Measurements from ENCODE around the gene CCDC148. TPM values are rescaled to one million over a fixed set of nuclear protein-coding genes. Genes with fewer than 3 reads are reported as not detected.
A peak's percentile ranks its signal among the peaks of the same experiment; 100 is the strongest.

The CCDC148 gene
- total and polyA plus RNA-seq, 3 donors from 2014 or later = 2.3 to 5.7 (median 5.0) TPM

DNA sequence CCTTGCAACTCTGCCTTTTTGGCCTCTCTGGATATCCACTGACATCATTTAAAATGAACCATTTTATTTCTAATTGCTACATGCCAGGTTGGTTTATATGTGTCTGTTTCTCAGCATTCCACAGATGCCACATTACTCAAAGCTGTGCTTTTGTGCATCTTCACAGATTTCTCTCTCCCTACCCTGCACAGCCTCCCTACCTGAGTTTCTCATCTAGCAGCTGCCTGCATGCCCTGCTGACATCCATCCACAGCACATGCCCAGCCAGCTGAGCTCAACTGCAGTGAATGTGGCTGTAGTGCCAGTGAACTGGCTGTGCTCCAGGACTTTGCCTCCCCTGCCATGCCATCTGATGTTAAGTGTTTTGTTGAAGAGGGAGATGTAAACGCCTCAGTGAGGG is 44.7 kb upstream of the CCDC148 start:
- DNase-seq = peak; percentile 60
- no peak overlapping the region for H3K27ac ChIP-seq

DNA sequence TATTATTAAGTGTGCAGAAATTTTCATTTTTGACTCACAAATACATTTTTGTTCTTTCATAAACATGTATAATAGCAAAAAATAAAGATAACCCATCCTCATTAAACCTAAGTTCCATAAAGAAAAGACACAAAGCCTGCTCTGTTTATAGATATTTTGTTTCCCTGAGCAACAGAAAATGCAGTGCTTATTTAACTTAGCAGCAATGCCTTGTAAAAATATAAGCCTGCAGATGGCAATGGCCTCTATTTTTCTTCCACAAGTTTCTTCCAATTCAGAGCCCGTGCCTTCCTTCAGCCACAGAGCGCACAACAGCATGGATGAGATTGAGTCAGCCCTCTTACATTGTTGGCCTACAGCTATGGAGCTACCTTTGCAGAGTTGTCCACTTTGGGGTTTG is 43.8 kb upstream of the CCDC148 start:
- WGBS, 2 donors = 93 to 100% methylated on average over 2 of the region's 2 CpGs

More for the DNA sequence above, 44.7 kb upstream of the CCDC148 start:
- H3K27me3 ChIP-seq = no peaks in the 10 kb centered on the region
- H3K4me1 ChIP-seq = peaks cover 14% of the 10 kb centered on the region
- no peak overlapping the region for H3K4me3 ChIP-seq
- TF ChIP-seq POLR2A (IDR thresholded peaks at IDR 0.05) = no peak
- TF ChIP-seq, protein P1, sequence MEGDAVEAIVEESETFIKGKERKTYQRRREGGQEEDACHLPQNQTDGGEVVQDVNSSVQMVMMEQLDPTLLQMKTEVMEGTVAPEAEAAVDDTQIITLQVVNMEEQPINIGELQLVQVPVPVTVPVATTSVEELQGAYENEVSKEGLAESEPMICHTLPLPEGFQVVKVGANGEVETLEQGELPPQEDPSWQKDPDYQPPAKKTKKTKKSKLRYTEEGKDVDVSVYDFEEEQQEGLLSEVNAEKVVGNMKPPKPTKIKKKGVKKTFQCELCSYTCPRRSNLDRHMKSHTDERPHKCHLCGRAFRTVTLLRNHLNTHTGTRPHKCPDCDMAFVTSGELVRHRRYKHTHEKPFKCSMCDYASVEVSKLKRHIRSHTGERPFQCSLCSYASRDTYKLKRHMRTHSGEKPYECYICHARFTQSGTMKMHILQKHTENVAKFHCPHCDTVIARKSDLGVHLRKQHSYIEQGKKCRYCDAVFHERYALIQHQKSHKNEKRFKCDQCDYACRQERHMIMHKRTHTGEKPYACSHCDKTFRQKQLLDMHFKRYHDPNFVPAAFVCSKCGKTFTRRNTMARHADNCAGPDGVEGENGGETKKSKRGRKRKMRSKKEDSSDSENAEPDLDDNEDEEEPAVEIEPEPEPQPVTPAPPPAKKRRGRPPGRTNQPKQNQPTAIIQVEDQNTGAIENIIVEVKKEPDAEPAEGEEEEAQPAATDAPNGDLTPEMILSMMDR (IDR thresholded peaks at IDR 0.05) = no peak
- H3K36me3 ChIP-seq (ENCODE audit: low read depth, missing control alignments) = no peaks in the 10 kb centered on the region
- no peaks in the 10 kb centered on the region for H3K9me3 ChIP-seq
- 75 to 82% methylated on average over 1 of the region's 1 CpG for WGBS, 2 donors
- intact Hi-C loops (cut with DNase I; ENCODE audit: low total_unique reads) = no loop called here

DNA sequence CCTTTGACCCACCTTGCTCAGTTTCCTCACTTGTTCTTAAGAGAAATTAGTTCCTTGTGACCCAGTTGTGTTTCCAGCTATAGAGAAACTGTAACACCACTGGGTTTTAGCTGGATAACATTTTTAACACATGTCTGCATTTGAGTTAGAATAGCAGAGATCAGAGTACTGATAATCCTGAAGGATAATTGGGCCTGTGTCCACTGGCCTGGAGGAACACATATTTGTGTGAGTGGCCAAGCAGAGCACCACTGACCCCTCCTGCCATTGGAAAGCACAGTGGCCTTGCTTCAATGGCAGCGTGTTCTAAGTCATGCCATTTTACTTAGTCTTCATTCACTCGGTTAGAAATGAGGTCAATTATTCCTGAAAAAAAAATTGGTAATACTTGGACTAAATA is 42.8 kb upstream of the CCDC148 start:
- DNase-seq = no peak
- Histone ChIP-seq H3K4me1 (peaks cover 8% of the 10 kb centered on the region), H3K36me3 (ENCODE audit: low read depth, missing control alignments) (no peaks in the 10 kb centered on the region), H3K4me3 (no peak overlapping the region), H3K9me3 (no peaks in the 10 kb centered on the region), H3K27ac (peak overlapping the region in 1 of 2 donors; percentile 46), H3K27me3 (no peaks in the 10 kb centered on the region)
- 38 to 49% methylated on average over 2 of the region's 2 CpGs for WGBS, 2 donors
- TF ChIP-seq POLR2A (IDR thresholded peaks at IDR 0.05) = no peak
- TF ChIP-seq, protein P1 (IDR thresholded peaks at IDR 0.05) = no peak
- intact Hi-C loops (cut with DNase I; ENCODE audit: low total_unique reads) = no loop called here

More for the DNA sequence above, 43.8 kb upstream of the CCDC148 start:
- no peak for DNase-seq
- no peak for TF ChIP-seq POLR2A (IDR thresholded peaks at IDR 0.05)
- TF ChIP-seq, protein P1 (IDR thresholded peaks at IDR 0.05) = no peak
- Histone ChIP-seq H3K27ac (no peak overlapping the region), H3K4me1 (peaks cover 8% of the 10 kb centered on the region), H3K27me3 (no peaks in the 10 kb centered on the region), H3K9me3 (no peaks in the 10 kb centered on the region), H3K36me3 (ENCODE audit: low read depth, missing control alignments) (no peaks in the 10 kb centered on the region), H3K4me3 (no peak overlapping the region)
- intact Hi-C loops (cut with DNase I; ENCODE audit: low total_unique reads) = no loop called here

DNA sequence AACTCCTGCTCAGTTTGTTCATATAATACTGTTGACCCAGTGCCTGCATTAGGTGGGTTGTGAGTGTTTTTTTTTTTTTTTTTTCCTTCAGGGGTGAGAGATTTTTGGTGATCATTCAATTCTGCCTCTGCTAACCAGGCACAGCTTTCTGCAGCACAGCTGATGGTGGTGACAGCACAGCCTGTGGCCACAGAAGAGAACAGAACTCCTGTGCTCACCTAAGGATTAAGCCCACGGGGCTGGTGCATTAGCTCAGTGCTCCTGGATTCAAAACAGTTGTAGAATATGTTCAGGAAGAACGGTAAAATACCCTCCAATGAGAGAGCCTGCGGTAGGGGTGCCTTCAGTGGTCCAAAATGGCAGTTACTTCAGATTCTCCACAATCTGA is 42.2 kb upstream of the CCDC148 start:
- no peak for DNase-seq
- Histone ChIP-seq H3K27me3 (no peaks in the 10 kb centered on the region), H3K9me3 (no peaks in the 10 kb centered on the region), H3K27ac (no peak overlapping the region), H3K36me3 (ENCODE audit: low read depth, missing control alignments) (no peaks in the 10 kb centered on the region), H3K4me1 (peaks cover 8% of the 10 kb centered on the region), H3K4me3 (no peak overlapping the region)
- WGBS, 2 donors = 85 to 86% methylated on average over 3 of the region's 3 CpGs
- no peak for TF ChIP-seq POLR2A (IDR thresholded peaks at IDR 0.05)
- TF ChIP-seq, protein P1 (IDR thresholded peaks at IDR 0.05) = no peak
- intact Hi-C loops (cut with DNase I; ENCODE audit: low total_unique reads) = no loop called here

GRCh38 chr2:158498043-158498748 is 41.6 kb upstream of the CCDC148 start:
- no peak overlapping the region for H3K27ac ChIP-seq

More at GRCh38 chr2:158498043-158498748, 41.6 kb upstream of the CCDC148 start:
- DNase-seq = no peak
- intact Hi-C loops (cut with DNase I; ENCODE audit: low total_unique reads) = no loop called here
- H3K4me3 ChIP-seq = no peak overlapping the region
- TF ChIP-seq, protein P1 (IDR thresholded peaks at IDR 0.05) = no peak
- TF ChIP-seq POLR2A (IDR thresholded peaks at IDR 0.05) = no peak
- no peaks in the 10 kb centered on the region for H3K36me3 ChIP-seq (ENCODE audit: low read depth, missing control alignments)
- H3K4me1 ChIP-seq = peaks cover 8% of the 10 kb centered on the region
- H3K9me3 ChIP-seq = no peaks in the 10 kb centered on the region
- H3K27me3 ChIP-seq = no peaks in the 10 kb centered on the region

Measured in testis (tissue), 3 donors.